Suppressor macrophage treated with lipopolysaccharide for 4 hours (primary cell): ENCODE data around the gene KRT6A.
"Not testable (repeated sequence)": the region's sequence is repeated elsewhere in the genome, so short reads cannot be mapped to it uniquely, and the experiment has no call there.

Experiments
- DNase-seq: peaks from one replicate; pipeline ENCODE4 v3.0.0-alpha.2; 2020

KRT6A gene

GRCh38 chr12:52524241-52524897 lies 31.3 kb upstream of the KRT6A start:
- DNase-seq = no peak

DNA sequence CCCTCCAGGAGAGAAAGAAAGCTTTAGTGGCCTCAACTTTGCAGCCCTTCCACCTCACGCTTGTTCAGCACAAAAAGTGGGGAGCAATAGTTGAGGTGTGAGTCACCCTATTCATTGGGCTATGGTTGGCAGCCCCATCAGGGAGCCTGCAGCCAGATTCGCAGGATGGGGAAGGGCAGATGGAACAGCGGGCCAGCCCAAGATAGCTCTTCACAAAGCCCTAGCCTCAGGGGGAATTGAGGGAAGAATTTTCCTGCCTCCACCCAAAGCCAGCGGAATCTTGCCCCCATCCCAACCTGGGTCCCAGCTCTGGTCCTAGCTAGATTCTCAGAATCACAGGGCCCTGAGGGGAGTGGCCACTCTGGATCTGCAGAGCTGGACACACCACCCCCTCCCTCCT lies 30.8 kb upstream of the KRT6A start:
- no peak for DNase-seq

DNA sequence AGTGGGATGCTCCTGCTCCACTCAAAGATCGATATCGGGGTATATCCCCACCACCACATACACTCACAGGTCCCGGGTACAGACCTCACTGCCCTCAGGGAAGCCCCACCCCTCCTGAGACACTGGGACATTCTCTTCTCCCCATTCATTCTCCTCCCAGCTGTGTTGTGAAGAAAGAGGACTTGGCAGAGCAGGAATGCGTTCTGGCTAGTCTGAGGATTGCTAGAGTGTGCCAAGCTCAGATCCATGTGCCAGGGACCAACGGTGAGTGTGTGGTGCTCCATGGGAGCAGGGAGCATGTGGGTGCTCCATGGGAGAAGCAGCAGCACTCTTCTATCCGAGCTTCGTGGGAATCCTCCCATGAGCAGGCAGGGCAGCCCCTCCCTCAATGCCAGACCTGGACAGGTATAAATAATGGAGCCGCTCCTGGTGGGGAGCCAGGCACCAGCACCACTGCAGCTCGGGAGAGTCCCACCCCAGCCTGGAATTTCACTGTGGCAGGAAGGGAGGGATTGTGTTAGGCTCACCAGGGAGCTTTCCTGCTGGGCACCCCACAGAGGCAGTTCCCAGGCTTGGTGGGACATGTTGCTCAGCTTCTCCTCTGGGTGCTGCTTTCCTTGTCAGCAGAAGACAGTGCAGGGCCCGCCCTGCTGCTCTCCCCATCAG lies 29.4 kb upstream of the KRT6A start:
- DNase-seq = no peak

- DNase-seq = no peak
Measured at GRCh38 chr12:52521568-52522266, 28.7 kb upstream of the KRT6A start.

- no peak for DNase-seq
Measured at GRCh38 chr12:52521175-52521567, 28.1 kb upstream of the KRT6A start.

DNA sequence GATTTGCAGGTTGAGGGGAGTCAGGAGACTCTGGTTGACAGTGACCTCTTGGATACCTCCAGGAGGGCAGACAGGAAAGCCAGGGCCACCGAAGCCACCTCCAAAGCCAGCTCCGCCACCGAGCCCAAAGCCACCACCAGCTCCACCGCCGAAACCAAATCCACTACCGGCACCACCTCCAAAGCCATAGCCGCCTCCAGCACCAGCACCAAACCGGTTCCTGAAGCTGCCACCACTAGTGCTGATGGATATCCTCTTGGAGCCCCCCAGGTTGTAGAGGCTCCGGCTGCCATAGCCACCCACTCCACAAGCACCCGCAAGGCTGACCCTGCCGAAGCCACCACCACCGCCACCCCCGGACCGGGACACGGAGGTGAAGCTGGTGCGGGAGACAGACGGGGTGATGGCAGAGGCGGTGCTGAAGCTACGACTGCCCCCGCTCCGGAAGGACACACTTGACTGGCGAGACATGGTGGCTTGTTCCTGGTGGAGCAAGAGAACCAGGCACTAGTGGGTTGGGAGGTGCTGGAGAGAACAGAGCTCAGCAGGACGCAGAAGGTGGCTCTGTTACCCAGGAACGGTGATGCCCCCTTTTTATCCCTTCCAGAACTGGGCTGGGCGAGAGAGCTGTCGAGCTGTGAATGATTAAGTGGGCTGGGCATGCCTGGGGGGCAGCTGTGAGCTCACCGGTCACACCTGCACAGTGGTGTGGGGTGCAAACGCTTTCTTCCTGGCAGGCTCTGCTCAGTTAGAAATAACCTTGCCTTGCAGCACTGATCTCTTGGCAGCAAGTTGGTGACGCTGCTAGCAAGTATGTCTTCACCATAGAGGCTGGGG lies 27.0 kb upstream of the KRT6A start, which contains the start of gene KRT5:
TSS of gene KRT5 (minus strand) at position 569 of the 837 bp plus-strand sequence. CDS start at position 471, 98 bp downstream.
- DNase-seq = no peak

DNA sequence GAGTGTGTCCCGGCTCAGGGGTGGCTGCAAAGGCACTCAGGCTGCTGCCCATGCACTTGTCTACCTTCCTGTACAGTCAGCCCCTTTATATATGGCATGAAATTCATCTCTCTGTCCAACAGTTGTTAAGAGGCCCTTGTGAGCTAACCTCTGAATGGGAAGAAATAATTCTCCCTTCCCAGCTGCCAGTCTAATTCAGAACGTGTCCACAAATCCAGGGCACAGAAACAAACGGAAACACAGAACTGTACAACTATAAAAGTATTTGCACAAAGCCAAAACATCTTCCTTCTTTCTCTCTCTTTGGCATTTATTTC lies 26.3 kb upstream of the KRT6A start:
- DNase-seq = no peak

DNA sequence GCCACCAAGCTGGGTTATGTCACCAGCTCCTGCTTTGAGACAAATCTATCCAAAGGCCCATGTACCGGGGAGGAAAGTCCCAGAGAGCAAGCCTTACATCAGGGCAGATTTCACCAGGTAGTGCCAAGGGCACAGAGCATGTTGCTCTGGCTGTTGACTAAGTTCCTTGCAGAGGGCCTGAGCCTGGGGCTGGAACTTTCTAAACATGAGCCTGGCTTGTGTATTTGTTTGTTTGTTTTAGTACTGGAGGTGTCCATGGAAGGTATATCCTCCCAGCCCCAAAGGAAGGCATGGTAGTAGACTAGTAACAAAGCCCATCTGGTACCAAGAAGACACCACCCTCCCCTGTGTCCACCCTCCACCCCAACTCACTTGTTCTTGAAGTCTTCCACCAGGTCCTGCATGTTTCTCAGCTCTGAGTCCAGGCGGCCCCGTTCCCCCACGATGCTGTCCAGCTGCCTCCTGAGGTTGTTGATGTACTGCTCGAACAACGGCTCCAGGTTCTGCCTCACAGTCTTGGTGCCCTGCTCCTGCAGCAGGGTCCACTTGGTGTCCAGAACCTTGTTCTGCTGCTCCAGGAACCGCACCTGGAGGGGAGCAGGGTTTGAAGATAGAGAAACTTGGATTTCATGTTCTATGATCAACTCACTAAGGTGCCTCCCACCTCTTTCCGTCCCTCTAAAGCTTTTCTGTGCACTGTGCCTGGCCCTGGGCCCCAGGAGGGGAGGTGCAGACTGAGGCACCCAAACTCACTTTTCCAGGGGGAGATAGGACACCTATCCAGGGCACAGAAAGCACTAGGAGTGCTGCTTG lies 25.7 kb upstream of the KRT6A start:
- DNase-seq = no peak

DNA sequence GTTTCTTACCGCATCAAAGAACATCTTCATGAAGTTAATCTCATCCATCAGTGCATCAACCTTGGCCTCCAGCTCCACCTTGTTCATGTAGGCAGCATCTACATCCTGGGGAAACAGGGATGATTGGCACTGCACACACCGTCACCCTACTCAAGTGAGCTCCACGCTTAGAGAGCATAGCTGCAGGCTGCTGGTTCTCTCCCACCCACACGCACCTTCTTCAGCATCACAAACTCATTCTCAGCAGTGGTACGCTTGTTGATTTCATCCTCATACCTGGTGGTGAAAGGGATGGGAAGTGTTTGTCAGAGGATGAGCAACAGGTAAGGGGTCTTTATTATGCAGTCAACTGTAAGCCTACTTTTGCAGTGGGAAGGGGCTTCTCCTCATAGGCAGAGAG lies 24.8 kb upstream of the KRT6A start:
- no peak for DNase-seq

DNA sequence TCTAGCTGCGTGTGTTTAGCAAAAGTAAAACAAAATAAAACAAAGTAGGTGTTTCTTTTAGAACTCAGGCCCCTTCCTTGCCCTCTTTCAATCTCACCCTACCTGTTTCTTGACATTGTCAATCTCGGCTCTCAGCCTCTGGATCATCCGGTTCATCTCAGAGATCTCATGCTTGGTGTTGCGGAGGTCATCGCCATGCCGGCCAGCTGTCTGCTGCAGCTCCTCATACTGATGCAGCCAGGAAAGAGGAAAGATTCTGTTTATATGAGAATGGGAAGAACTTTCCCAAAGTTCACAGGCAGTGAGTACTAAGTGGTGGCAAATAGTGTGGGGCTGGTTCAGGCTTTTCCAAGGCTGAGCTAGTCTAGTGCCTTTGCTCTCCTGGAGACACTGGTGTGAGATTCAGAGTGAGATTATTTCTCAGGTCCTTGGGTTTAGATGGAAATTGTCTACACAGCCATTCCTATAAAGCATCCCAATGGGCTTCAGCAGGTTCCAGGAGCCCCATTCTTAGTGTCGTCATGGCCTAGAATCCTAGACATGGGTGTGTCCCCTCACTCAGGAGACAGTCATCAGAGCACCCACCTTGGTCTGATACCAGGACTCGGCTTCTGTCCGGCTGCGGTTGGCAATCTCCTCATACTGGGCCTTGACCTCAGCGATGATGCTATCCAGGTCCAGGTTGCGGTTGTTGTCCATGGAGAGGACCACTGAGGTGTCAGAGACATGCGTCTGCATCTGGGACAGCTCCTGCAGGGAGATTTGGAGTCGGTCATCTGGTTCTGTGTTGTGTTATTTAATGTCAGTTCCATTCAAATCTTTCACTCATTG lies 24.2 kb upstream of the KRT6A start:
- no peak for DNase-seq

DNA sequence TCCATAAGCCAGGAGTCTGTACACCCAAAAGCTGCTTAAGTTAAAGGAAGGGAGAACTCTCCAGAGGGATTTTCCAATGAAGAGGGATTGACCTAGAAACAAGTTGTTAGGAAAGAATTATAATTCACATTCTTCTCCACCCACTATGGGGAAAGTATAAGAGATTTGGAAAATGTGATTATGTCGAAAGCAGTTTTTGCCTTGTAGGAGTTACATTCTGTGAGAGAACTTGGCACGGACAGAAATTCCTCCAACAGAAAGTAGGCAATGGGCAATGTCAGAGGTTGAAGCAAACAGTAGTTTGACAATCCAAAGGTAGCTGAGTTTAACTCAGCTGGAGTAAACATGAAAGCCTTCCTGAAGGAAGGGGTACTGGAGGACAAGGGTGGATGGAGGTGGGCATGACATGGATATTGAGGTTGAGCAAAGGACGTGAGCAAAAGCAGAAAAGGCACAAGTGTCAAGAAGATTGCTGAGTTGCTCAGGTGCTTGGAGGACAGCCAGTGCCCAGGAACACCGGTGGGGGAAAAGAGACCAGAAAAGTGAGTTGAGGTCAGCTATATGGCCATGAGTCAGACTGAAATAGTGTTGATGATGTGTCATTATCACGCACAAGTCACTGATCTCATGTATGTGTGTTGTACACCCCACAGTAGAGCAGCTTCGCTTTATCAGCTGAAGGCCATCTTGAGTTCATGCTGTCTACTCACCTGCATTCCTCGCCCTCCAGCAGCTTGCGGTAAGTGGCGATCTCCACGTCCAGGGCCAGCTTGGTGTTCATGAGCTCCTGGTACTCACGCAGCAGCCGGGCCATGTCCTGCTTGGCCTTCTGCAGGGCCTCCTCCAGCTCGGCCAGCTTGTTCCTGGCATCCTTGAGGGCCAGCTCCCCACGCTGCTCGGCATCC lies 23.1 kb upstream of the KRT6A start:
- DNase-seq = no peak

DNA sequence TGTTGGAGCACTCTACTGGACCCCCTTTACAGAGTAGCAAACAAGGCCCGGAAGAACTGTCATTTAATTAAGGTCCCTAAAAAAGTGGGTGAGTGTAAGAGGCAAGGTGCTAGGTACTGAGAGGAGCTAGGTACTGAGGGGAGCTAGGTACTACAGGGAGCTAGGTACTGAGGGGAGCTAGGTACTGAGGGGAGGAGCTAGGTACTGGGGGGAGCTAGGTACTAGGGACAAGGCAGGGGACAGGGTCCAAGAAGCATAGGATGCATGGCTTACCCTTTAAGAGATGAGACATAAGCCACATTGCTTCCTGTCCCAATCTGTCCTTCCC lies 22.2 kb upstream of the KRT6A start:
- DNase-seq = no peak

- DNase-seq = no peak
Measured at GRCh38 chr12:52514471-52515318, 21.6 kb upstream of the KRT6A start.

- no peak for DNase-seq
Measured at GRCh38 chr12:52513736-52514135, 20.7 kb upstream of the KRT6A start.

- DNase-seq = no peak
Measured at GRCh38 chr12:52508211-52508610, 15.2 kb upstream of the KRT6A start.

DNA sequence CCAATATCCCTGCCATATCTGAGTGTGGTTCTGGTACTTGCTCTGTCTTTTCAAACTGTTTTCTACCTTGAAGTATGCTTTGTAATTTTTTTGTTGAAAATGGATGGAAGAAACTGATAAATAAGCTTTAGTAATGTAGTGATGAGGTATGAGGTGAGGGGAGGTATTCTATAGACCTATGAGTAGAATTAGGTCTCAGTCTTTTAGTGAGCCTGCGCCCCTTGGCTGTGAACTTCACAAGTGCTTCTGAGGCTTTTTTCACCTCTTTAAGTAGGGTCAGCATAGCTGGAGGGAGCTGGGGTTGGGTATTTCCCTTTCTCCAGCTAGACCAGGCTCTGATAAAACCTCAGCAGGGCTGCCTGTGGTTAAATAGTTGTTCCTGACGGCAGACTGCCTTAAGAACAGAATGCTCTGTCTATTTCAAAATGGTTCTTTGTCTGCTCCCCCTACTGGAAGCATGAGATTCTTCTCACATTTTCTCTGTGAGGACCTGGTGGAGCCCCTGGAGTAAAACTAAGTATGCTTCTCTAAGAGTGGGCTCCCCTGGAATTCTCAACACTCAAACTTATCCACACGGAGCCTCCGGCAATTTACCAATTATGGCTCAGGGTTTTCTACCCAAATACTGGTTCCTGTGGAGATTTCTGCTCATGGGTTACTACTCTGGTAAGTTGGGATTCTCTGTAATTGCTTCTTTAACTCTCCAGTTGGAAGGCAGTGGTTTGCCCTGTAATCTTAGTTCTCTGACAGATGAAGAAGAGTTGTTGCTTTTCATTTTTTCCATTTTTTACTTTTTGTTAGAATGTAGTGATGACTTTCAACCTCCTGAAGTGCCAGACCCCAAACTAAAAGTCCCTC lies 14.0 kb upstream of the KRT6A start:
- DNase-seq = peak; percentile 43

DNA sequence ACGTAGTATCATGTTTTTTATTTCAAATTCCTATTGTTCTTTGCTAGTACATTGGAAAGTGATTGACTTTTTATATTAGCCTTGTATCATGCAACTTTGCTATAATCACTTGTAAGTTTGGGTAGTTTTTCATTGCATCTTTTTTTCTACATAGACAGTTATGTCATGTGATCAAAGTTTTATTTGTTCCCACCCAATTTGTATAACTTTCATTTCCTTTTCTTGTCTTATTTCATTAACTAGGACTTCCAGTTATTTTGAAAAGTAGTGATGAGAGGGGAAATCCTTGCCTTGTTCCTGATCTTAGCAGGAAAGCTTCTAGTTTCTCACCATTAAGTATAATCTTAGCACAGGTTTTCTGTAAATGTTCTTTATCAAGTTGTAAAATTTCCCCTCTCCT lies 9.8 kb upstream of the KRT6A start:
- DNase-seq = peak; percentile 5

DNA sequence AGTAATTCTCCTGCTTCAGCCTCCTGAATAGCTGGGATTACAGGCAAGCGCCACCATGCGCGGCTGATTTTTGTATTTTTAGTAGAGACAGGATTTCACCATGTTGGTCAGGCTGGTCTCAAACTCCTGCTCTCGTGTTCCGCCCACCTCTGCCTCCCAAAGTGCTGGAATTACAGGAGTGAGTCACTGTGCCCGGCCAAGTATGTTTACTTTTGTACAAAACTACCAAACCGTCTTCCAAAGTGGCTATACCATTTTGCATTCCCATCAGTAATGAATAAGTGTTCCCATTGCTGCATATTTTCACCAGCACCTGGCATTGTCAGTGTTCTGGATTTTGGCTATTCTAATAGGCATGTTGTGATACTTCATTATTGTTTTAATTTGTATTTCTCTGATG lies 8.4 kb upstream of the KRT6A start:
- no peak for DNase-seq

GRCh38 chr12:52500574-52500973 lies 7.5 kb upstream of the KRT6A start:
- not testable (repeated sequence) for DNase-seq
